GM10847 (cell line): ENCODE measurements around the gene HIGD1B.

Experiments
- POLR2A ChIP-seq: IDR thresholded peaks from 2 replicates; pipeline ENCODE4 v1.6.1; 2011; ENCODE audit not compliant: insufficient read length; ENCODE audit errors: extremely low read depth

HIGD1B gene

GRCh38 chr17:44892250-44892649, 44.6 kb downstream of the HIGD1B start:
- TF ChIP-seq POLR2A, result no peak

- TF ChIP-seq POLR2A, result no peak
Measured at GRCh38 chr17:44894642-44895041, 47.0 kb downstream of the HIGD1B start.

- no peak for TF ChIP-seq POLR2A
Measured at GRCh38 chr17:44898768-44899073, 51.0 kb downstream of the HIGD1B start.

GRCh38 chr17:44899074-44899782, 51.5 kb downstream of the HIGD1B start, which contains the start of gene EFTUD2:
EFTUD2 (minus strand) TSS chr17:44899445; CDS start chr17:44894521, 4,924 bp downstream.
- peak; percentile 75 for TF ChIP-seq POLR2A
